ENCODE data around the gene FAM53C. TPM values are rescaled to one million over a fixed set of nuclear protein-coding genes. Genes with fewer than 3 reads are reported as not detected.

FAM53C gene
- total RNA-seq, 1 donor from 2014 or later = 24.1 TPM

DNA sequence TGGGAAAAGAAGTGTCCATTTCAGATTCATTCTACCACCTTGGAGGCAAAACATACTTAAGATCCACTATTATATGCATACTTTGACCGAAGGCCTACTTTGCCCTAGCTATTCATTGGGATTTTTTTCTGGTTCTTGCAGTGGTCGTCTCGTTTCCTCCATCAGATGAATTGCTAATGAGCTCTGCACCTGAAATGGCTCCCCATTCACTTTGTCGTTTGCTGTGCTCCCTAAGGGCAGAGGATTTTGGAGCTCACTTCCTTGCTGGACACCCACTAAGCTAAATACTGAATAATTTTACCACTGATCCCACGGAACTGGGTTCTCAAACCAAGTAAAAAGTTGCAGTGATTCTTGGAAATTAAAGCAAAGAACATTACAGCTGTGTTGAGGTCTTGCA lies 16.3 kb downstream of the FAM53C start:
- H3K27ac Mint-ChIP-seq = peak overlapping the region; percentile 95
- intact Hi-C loops (cut with micrococcal nuclease) = loop anchor here (2.0 kb wide), 1 partner anchor 176 kb away; the partner anchor contains the start of genes BRD8 and KIF20A
- H3K27me3 Mint-ChIP-seq = no peaks in the 10 kb centered on the region
- DNase-seq = no peak
- peaks cover 4% of the 10 kb centered on the region for H3K9me3 Mint-ChIP-seq
- peak overlapping the region; percentile 95 for H3K4me3 Mint-ChIP-seq
- peaks cover 35% of the 10 kb centered on the region for H3K4me1 Mint-ChIP-seq
- peaks cover 9% of the 10 kb centered on the region for H3K36me3 Mint-ChIP-seq (ENCODE audit: low read depth)

DNA sequence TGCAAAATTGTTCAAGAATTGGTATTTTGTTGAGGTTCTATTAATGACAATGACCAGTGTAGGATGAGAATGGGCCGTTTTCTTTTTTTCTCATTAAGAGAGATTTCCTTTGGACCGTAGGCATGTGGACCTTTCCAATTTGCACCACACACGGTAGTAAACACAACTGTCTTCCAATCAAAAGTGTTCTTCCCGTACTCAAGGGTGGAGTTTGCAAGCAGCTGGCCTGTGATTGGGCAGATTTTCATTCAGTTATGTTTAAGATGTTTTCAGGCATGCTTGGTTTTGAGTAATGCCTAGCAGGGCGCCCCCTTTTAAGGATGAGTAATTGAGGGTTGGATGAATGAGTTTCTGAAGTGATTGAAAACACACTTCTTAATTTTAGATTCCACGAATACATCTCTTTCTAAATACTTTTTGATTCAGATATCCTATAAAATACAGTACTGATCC lies 16.9 kb downstream of the FAM53C start:
- Mint-ChIP-seq H3K4me3 (peak overlapping the region; percentile 95), H3K9me3 (peaks cover 4% of the 10 kb centered on the region), H3K4me1 (peaks cover 35% of the 10 kb centered on the region), H3K27me3 (no peaks in the 10 kb centered on the region), H3K27ac (peak overlapping the region; percentile 95), H3K36me3 (ENCODE audit: low read depth) (peaks cover 7% of the 10 kb centered on the region)
- peak; percentile 83 for DNase-seq
- intact Hi-C loops (cut with micrococcal nuclease) = loop anchor here (1.0 to 2.0 kb wide), 2 partner anchors 24 to 176 kb away; partner anchors contain the start of genes BRD8, CDC25C and KIF20A

DNA sequence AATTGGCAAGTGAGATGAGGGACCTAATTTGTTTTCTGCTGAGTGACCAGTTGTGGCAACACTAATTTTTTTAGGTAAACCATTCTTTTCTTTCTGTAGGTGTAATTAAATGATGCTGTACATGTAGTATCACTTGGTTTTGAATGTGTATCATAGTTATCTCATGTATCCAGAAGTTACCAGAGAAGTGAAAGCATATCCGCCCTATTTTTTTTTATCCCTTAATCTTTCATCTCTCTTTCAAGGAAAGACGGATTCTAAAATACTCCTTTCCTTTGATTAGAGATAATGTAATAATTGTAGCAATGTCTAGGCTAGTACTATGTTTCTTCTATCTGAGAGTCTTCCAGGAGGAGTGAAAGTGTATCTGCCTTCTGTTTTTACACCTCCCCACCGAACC lies 21.6 kb downstream of the FAM53C start:
- Mint-ChIP-seq H3K27ac (no peak overlapping the region), H3K36me3 (ENCODE audit: low read depth) (peaks cover 5% of the 10 kb centered on the region), H3K27me3 (no peaks in the 10 kb centered on the region), H3K4me1 (peaks cover 19% of the 10 kb centered on the region), H3K9me3 (no peaks in the 10 kb centered on the region), H3K4me3 (no peak overlapping the region)
- no peak for DNase-seq
- intact Hi-C loops (cut with micrococcal nuclease) = loop anchor here (5.0 kb wide), 1 partner anchor 678 kb away; no protein-coding TSS in a partner anchor

DNA sequence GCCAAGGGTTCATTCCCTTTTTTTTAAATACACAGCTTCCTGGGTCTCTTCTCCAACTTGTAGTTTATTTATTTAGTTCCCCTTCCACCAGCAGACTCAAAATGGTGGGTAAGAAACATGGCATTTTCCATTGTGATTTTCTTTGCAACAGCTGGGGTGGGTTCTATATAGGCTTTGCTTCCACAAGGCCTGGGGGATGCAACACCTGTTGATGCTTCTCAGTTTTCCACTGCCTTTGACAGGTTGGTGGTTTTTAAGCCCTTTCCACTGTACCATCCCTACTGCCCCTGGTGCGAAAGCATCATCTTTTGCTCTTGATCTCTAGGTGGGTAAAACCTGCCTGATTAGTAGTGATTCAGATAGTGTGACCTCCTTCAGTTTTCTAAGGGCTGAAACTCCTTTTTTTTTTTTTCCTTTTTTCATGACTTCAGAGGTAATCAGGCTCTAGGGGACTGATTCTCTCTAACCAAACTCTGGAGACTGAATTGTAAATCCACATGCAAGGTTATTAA lies 22.9 kb downstream of the FAM53C start:
- H3K4me1 Mint-ChIP-seq = peaks cover 7% of the 10 kb centered on the region
- H3K27me3 Mint-ChIP-seq = no peaks in the 10 kb centered on the region
- H3K9me3 Mint-ChIP-seq = no peaks in the 10 kb centered on the region
- H3K27ac Mint-ChIP-seq = peak overlapping the region; percentile 53
- intact Hi-C loops (cut with micrococcal nuclease) = loop anchor here (5.0 kb wide), 1 partner anchor 676 kb away; no protein-coding TSS in a partner anchor
- H3K4me3 Mint-ChIP-seq = no peak overlapping the region
- no peak for DNase-seq
- peaks cover 3% of the 10 kb centered on the region for H3K36me3 Mint-ChIP-seq (ENCODE audit: low read depth)

DNA sequence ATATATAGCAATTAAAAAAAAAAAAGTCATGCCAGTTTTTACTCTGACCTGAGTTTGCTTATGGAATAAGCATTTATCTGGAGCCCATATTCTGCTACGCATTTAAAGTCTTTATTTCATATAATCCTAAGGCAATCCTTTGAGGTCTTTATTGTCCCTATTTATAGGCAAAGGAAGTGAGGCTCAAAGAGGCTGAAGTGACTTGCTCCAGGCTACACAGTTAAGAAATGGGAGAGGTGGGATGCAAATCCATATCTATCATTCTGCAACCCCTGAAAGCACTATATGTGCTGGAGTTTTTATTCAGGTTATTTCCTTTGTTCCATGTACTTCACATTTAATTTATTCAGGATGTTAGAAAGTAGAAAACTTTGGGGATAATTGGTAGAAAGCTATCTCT lies 26.5 kb downstream of the FAM53C start:
- Mint-ChIP-seq H3K27ac (no peak overlapping the region), H3K27me3 (no peaks in the 10 kb centered on the region), H3K36me3 (ENCODE audit: low read depth) (peaks cover 2% of the 10 kb centered on the region), H3K9me3 (no peaks in the 10 kb centered on the region), H3K4me3 (no peak overlapping the region), H3K4me1 (peaks cover 20% of the 10 kb centered on the region)
- no peak for DNase-seq
- intact Hi-C loops (cut with micrococcal nuclease) = loop anchor here (5.0 kb wide), 1 partner anchor 673 kb away; no protein-coding TSS in a partner anchor

DNA sequence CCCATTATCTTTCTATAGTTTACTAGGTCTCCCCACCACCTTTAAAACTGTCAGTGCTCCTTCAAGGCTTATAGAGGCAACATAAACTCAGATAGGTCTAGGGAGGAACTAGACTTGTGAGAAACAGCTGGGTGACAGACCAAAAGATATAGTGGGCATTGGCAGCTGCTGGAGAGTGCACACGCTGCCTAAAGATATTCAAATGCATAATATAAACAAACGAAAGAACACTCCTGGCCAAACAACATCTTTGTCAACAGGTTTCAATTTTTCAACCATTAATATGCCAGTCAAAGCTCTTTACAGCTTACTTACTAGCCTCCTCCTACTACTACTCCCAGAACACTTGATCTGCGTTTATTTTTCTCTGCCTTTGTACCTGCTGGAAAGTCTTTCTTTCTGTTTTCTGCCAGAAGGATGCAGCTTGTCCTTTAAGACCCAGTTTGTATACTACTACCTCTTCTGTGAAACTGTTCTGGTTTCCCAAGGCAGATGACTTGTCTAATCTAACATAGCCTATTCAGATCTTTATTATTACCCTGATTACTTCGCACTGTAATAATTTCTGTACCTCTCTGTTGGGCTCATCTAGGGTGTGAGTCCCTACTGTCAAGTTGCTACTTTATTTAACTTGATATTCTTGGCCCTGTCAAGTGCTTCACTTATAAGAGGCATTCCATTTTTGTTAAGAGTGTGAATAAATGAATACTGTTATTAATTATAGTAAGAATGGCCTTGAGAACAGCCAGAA lies 28.7 kb downstream of the FAM53C start:
- H3K4me1 Mint-ChIP-seq = peaks cover 18% of the 10 kb centered on the region
- H3K36me3 Mint-ChIP-seq (ENCODE audit: low read depth) = peaks cover 2% of the 10 kb centered on the region
- DNase-seq = no peak
- H3K4me3 Mint-ChIP-seq = no peak overlapping the region
- no peaks in the 10 kb centered on the region for H3K27me3 Mint-ChIP-seq
- no peak overlapping the region for H3K27ac Mint-ChIP-seq
- intact Hi-C loops (cut with micrococcal nuclease) = no loop called here
- H3K9me3 Mint-ChIP-seq = no peaks in the 10 kb centered on the region

DNA sequence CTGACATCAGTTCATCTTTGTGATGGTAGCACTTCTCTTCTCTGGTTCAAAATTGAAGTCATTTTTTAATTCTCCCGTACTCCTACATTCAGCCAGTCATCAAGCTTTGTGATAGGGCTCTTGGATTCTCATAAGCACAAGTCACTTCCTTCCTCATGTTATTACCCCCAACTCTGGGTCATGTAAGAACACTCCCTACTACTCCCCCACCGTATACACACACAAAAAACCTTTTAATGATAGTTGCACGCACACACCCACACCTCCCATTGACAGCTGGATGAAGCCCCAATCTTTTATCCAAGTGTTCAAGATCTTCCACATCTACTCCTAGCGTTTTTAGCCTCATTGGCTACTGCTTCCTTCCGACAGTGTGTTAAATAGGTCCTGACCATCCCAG lies 31.2 kb downstream of the FAM53C start:
- Mint-ChIP-seq H3K27me3 (no peaks in the 10 kb centered on the region), H3K27ac (no peak overlapping the region), H3K4me3 (no peak overlapping the region), H3K4me1 (peaks cover 18% of the 10 kb centered on the region), H3K9me3 (no peaks in the 10 kb centered on the region), H3K36me3 (ENCODE audit: low read depth) (peaks cover 6% of the 10 kb centered on the region)
- DNase-seq = no peak
- intact Hi-C loops (cut with micrococcal nuclease) = no loop called here

DNA sequence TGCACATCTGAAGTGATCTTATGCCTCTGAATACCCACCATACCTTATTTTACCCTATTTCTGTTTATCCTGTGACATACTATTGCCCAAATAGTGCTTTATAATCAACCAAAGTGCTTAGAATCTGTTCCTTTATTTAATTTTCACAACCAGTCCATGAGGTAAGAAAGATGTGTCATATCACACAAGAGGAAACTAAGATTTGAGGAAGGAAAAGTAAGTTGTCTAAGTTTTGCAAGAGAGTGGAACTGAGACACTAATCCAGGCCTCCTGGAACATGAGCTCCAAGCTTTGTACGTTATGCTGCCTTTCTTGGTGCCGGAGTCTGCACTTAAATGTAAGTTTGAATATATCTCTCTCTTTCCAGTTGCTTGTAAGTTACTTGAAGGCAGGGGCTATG lies 31.6 kb downstream of the FAM53C start:
- H3K4me1 Mint-ChIP-seq = peaks cover 18% of the 10 kb centered on the region
- intact Hi-C loops (cut with micrococcal nuclease) = no loop called here
- no peak for DNase-seq
- peaks cover 7% of the 10 kb centered on the region for H3K36me3 Mint-ChIP-seq (ENCODE audit: low read depth)
- H3K9me3 Mint-ChIP-seq = no peaks in the 10 kb centered on the region
- no peak overlapping the region for H3K4me3 Mint-ChIP-seq
- no peaks in the 10 kb centered on the region for H3K27me3 Mint-ChIP-seq
- no peak overlapping the region for H3K27ac Mint-ChIP-seq

DNA sequence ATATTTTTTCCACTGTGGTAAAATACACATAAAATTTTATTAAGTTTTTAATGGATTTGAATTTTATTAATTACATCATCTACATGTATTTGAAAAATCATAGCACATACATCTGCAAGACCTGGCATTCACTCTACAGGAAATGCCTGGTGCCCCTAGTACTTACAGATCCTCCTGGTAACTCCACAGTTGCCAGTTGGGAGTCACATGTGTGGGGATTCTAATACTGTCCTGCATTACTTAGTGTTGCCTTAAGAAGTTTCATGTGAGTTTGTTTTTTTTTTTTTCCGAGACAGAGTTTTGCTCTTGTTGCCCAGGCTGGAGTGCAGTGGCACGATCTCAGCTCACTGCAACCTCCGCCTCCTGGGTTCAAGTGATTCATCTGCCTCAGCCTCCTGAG lies 32.5 kb downstream of the FAM53C start:
- Mint-ChIP-seq H3K4me3 (no peak overlapping the region), H3K27ac (no peak overlapping the region), H3K9me3 (no peaks in the 10 kb centered on the region), H3K27me3 (no peaks in the 10 kb centered on the region), H3K36me3 (ENCODE audit: low read depth) (peaks cover 11% of the 10 kb centered on the region), H3K4me1 (peaks cover 18% of the 10 kb centered on the region)
- no peak for DNase-seq
- intact Hi-C loops (cut with micrococcal nuclease) = no loop called here

DNA sequence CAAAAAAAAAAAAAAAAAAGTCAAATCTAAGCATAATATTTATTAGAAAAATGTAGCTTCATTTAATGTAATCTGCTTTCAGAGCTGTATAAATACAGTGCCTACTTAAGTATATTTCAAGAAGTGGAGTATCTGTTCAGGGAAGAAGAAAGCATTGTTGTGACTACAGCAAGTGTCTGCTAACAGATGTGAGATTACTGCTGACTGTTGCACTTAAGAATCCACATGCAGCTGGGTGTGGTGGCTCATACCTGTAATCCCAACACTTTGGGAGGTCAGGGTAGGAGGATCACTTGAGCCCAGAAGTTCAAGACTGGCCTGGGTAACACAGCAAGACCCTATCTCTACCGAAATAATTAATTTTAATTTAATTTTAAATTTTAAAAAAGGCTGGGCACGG lies 33.4 kb downstream of the FAM53C start:
- H3K9me3 Mint-ChIP-seq = no peaks in the 10 kb centered on the region
- no peaks in the 10 kb centered on the region for H3K27me3 Mint-ChIP-seq
- no peak for DNase-seq
- peaks cover 10% of the 10 kb centered on the region for H3K36me3 Mint-ChIP-seq (ENCODE audit: low read depth)
- no peak overlapping the region for H3K4me3 Mint-ChIP-seq
- H3K4me1 Mint-ChIP-seq = peaks cover 16% of the 10 kb centered on the region
- intact Hi-C loops (cut with micrococcal nuclease) = no loop called here
- H3K27ac Mint-ChIP-seq = no peak overlapping the region

DNA sequence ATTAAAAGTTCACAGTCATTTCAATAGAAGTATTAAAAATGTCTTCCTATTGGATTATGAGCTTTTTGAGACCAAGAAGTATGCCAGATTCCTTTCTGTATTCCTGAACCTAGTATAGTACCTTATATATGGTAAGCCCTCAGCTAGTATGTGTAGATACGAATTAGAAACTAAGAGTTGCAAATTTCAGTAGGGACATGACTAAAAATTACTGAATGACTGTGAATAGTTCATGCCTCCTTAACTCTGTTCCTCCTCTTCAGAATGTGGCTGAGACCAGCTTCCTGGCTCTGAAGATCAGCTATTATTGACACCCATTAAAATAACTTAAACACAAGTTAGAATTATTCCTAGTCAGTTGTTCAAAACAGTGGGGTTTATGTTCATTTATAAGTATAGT lies 34.2 kb downstream of the FAM53C start:
- no peak for DNase-seq
- Mint-ChIP-seq H3K36me3 (ENCODE audit: low read depth) (peaks cover 15% of the 10 kb centered on the region), H3K4me1 (peaks cover 11% of the 10 kb centered on the region), H3K4me3 (no peak overlapping the region), H3K27ac (no peak overlapping the region), H3K27me3 (no peaks in the 10 kb centered on the region), H3K9me3 (no peaks in the 10 kb centered on the region)
- intact Hi-C loops (cut with micrococcal nuclease) = no loop called here

DNA sequence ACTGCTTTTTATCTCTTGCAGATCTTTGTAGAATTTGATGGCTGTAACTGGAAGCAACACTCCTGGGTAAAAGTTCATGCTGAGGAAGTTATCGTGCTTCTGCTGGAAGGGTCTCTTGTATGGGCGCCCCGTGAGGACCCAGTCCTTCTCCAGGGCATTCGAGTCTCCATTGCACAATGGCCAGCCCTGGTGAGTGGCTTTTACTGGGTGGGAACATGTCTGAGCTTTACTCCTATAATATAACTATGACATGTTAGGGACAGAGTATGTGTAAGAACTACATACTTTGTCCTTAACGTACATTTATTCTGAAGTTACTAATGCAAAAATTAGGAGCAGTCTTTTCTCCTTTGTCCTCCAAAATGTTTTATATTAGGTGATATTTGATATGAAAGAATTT lies 34.6 kb downstream of the FAM53C start:
- DNase-seq = no peak
- Mint-ChIP-seq H3K4me3 (no peak overlapping the region), H3K4me1 (peaks cover 11% of the 10 kb centered on the region), H3K27me3 (no peaks in the 10 kb centered on the region), H3K36me3 (ENCODE audit: low read depth) (peaks cover 19% of the 10 kb centered on the region), H3K27ac (no peak overlapping the region), H3K9me3 (no peaks in the 10 kb centered on the region)
- intact Hi-C loops (cut with micrococcal nuclease) = no loop called here

DNA sequence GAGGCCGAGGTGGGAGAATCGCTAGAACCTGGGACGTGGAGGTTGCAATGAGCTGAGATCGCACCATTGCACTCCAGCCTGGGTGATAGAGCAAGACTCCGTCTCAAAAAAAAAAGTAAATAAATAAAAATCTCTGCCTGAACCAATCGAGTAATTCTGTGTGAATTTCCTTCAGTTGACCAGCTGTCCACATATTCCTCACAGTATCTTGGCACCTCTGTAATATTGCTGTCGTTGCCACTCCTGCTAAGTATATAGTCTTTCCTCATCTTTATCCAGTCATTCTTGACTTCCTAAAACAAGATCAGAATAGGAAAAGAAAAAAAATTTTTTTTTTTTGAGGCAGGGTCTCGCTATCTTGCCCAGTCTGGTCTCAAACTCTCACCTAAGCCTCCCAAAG lies 44.3 kb downstream of the FAM53C start:
- H3K9me3 Mint-ChIP-seq = no peaks in the 10 kb centered on the region
- no peak overlapping the region for H3K27ac Mint-ChIP-seq
- intact Hi-C loops (cut with micrococcal nuclease) = no loop called here
- no peak overlapping the region for H3K4me3 Mint-ChIP-seq
- no peak for DNase-seq
- no peaks in the 10 kb centered on the region for H3K4me1 Mint-ChIP-seq
- H3K36me3 Mint-ChIP-seq (ENCODE audit: low read depth) = peaks cover 44% of the 10 kb centered on the region
- H3K27me3 Mint-ChIP-seq = no peaks in the 10 kb centered on the region

DNA sequence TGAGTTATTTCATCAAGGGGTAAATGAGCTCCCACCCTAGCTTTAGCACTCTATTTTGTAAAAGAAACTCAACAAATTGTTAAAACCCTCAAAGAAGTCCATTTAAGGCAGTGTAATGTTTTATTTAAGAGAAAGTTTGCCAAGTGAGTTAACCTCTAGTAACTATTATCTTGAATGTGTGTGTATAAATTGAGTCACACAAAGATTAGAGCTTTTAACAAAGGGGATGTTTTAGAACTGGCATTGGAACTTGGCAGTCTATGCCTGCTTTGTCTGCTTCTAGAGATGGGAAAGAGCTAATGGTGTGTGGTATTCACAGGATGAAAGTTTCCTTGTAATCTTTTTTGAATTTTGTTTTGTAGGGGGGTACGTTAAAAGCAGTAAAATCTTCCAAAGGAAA lies 47.6 kb downstream of the FAM53C start:
- Mint-ChIP-seq H3K36me3 (ENCODE audit: low read depth) (peaks cover 41% of the 10 kb centered on the region), H3K27me3 (no peaks in the 10 kb centered on the region), H3K9me3 (no peaks in the 10 kb centered on the region), H3K4me3 (no peak overlapping the region), H3K27ac (no peak overlapping the region), H3K4me1 (no peaks in the 10 kb centered on the region)
- DNase-seq = no peak
- intact Hi-C loops (cut with micrococcal nuclease) = no loop called here

Data from activated CD4-positive, alpha-beta T cell treated with anti-CD3 and anti-CD28 coated beads, Interleukin-2, amount 10 ng/mL, durations not matched to agents 24 days and 14 days (primary cell).